GDM1 (cell line): ENCODE results near the gene ENTPD1.
"Not testable (repeated sequence)": the region's sequence is repeated elsewhere in the genome, so short reads cannot be mapped to it uniquely, and the experiment has no call there.

ENCODE experiments used
- DNase-seq: peaks from one replicate; lab custom pipeline; 2025; lab: John Stamatoyannopoulos, UW

Gene ENTPD1

DNA sequence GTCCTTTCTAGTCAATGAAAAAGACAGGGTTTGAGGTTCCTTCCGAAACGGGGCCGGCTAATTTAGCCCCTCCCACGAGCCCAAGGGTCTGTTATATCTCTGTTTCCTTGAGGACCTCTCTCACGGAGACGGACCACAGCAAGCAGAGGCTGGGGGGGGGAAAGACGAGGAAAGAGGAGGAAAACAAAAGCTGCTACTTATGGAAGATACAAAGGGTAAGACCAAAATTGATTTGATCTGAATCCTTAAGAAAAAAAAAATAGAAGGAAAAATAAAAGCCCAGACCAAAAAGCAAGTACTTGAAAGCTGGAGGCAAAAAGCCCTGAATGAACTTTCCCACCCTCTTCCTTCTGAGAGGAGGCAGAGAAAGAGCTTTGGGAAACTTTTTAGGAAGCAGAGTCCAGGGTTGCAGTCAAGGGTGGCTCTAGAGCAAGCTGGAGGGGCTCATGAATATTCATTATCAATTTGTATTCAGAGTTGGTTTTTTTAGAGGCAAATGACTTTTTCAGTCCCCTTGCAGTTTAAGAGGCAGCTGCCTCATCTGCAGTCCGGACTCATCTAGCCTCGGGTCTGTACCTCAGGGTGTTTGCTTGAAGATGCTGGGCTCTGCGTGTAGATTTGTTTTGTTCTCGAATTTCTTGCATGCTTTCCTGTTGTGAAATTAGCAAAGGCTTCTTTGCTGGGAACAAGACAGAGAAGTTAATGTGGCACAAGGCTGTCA is at the start of gene ENTPD1:
Gene ENTPD1, plus strand, starts transcription at position 123 of the 721 bp plus-strand sequence. Its CDS starts 77 bp downstream, at position 200.
- no peak for DNase-seq

- no peak for DNase-seq
These were observed 49.4 kb upstream of the ENTPD1 start for GRCh38 chr10:95706573-95706972.

DNA sequence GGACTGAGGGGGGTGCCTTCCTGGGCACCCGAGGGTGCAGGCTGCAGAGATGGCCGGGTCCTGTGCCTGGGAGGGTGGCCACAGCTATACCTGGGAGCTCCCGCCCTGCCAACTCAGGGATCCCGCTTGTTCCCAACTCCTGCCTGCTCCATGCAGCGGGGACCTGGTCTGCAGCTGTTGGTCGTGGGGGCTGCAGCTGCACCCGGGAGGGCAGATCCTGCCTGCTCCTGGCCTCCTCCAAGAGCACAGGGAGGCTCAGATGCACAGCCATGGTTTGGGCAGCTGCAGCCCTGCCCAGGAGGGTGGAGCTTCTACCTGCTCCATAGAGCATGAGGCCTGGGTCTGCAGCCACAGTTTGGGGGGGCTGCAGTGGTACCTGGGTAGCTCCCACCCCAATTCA is 49.0 kb upstream of the ENTPD1 start:
- no peak for DNase-seq

GRCh38 chr10:95711492-95711891 is 44.5 kb upstream of the ENTPD1 start:
- no peak for DNase-seq

GRCh38 chr10:95716466-95716865 is 39.5 kb upstream of the ENTPD1 start:
- DNase-seq = no peak

GRCh38 chr10:95716866-95717265 is 39.1 kb upstream of the ENTPD1 start:
- no peak for DNase-seq

- not testable (repeated sequence) for DNase-seq
These were observed 35.2 kb upstream of the ENTPD1 start for GRCh38 chr10:95720745-95721144.

GRCh38 chr10:95722496-95722895 is 33.5 kb upstream of the ENTPD1 start:
- DNase-seq = not testable (repeated sequence)

- peak; percentile 10 for DNase-seq
These were observed 27.4 kb upstream of the ENTPD1 start for GRCh38 chr10:95728526-95728925.

- DNase-seq = peak; percentile 59
These were observed 26.5 kb upstream of the ENTPD1 start for GRCh38 chr10:95729323-95730055.

GRCh38 chr10:95730233-95730632 is 25.7 kb upstream of the ENTPD1 start:
- no peak for DNase-seq

GRCh38 chr10:95732907-95733306 is 23.1 kb upstream of the ENTPD1 start:
- not testable (repeated sequence) for DNase-seq

DNA sequence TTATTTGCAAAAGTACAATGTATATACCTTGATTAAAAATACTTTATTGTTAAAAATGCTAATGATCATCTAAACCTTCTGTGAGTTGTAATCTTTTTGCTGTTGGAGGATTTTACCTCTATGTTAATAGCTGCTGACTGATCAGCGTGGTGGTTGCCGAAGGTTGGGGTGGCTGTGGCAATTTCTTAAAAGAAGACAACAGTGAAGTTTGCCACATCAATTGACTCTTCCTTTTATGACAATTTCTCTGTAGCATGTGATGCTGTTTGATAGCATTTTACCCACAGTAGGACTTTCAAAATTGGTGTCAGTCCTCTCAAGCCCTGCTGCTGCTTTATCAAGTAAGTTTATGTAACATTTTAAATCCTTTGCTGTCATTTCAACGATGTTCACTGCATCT is 16.9 kb upstream of the ENTPD1 start:
- DNase-seq = no peak

DNA sequence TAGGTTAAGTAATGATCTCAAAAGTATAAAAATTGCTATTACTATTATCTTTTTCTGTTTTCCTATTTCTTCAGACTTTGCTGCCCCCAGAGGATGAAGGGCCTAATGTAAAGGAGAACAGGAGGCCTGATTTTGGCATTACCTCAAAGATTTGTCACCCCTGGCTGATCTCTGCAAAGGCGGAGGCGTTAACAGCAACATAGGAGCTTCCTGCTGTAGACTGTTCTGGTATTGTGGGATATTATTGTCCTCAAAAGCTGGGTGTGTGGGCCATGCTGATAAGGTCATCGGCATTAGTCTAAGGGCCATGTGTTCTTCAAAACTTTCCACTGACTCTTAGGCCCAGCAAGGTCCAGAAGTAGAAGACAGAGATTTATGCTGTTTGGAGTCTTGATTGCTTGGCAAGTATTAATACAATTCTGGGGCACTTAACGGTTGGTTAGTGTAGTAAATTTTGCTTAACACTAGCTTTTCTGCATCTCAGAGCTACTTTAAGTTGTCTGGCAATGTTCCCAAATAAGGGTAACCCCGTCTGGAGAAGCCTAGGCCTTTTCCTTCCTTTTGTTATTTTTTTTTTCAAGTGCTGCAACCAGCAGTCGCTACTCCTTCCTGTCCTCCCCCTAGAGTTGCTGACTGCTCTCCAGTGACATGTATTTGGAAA is 14.0 kb upstream of the ENTPD1 start:
- peak; percentile 74 for DNase-seq

- no peak for DNase-seq
These were observed 13.5 kb upstream of the ENTPD1 start for GRCh38 chr10:95742485-95742884.

DNA sequence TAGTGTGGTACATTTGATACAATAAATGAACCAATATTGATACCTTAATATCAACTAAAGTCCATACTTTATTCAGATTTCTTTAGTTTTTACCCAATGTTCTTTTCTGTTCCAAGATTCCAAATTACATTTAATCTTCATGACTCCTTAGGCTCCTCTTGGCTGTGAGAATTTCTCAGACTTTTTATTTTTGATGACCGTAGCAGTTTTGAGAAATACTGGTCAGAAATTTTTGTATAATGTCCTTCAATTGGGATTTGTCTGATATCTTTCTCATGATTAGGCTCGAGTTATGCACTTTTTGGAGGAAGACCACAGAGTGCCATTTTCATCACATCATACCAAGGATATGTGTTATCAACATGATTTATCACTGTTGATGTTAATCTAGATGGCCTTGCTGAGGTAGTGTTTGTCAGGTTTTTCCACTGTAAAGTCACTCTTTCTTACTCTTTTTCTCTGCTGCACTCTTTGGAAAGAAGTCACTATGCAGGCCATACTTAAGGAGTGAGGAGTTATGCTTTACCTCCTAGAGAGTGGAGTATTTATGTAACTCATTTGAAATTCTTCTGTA is 12.9 kb upstream of the ENTPD1 start:
- DNase-seq = no peak

DNA sequence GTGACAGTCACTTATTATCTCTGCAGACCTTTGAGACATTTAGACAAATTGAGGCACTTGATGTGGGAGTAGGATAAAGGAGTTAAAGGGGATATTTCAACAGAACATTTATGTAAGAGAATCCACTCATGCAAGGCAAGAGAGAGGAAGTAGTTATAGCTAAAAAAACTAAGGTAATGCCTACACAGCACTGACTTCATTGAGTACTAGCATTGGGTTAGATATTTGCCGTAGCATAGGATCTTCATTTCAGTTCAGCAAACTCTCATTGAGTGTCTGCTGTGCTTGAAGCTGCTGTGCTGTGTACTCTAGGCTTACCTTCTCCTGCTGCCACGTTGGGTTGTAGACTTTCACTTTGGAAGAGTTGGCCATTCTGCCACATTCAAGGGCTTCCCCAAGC is 10.5 kb upstream of the ENTPD1 start:
- no peak for DNase-seq

GRCh38 chr10:95748349-95748748 is 7.6 kb upstream of the ENTPD1 start:
- no peak for DNase-seq

GRCh38 chr10:95755511-95756004 is 405 bp upstream of the ENTPD1 start:
- no peak for DNase-seq

DNA sequence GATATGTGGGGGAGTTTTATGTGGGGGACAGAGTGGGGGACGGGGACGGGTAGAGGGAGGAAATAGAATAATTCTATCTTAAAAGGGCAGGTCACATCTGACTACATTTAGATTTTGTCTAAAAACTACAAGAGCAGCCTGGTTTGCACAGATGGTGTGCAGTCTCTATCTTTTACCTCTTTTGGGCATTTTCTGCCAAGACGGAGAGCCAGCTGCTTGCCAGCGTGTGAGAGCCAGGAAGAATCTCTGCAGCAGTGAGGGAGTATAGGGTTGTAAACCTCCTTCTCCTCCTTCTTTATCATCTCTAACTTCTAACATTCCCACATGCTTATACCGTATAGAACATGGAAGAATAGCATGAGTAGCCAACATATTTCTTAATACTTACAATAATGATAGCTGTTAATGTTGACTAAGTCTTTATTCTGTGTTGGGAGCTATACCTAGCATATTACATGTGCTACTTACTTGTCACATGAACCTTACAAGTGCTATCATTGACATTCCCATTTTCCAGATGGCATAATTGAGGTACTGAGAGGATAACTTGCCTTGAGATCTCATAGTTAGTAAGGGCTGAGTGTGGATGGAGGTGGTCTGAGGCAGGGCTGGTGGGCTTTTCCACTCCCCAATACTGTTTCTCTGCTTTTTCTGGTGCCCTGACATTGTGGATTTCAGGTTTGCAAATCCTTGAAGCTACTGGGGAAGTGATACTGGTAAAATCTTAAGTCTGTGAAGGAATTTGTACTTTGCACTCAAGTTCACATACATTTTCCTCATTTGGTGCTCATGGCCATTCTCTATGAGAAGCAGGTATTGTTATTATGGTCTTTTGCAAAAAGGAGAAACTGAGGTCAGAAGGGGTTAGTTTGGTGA is 1.1 kb downstream of the ENTPD1 start:
- no peak for DNase-seq

GRCh38 chr10:95758351-95759025 is 2.5 kb downstream of the ENTPD1 start:
- DNase-seq = no peak
